RWPE1 (cell line): ENCODE data around the gene RBM20.
"Not testable (repeated sequence)": the region's sequence is repeated elsewhere in the genome, so short reads cannot be mapped to it uniquely, and the experiment has no call there.

Experiments
- CTCF ChIA-PET: fragments of 350-600 bp; sonication (Branson Sonifier 250); formaldehyde crosslinking; extraction: SDS; loops from one replicate; lab custom pipeline; 2021; lab: Yijun Ruan, JAX
- POLR2A ChIA-PET: fragments of 400-600 bp; formaldehyde crosslinking; extraction: SDS; loops from one replicate; lab custom pipeline; 2020; ENCODE audit warnings: antibody characterized with exemption; ENCODE audit not compliant: low non-redundant PET; lab: Yijun Ruan, JAX
- DNase-seq: peaks from one replicate; pipeline ENCODE4 v3.0.0; 2012; ENCODE audit warnings: low spot score
- H3K27ac ChIP-seq: fragments of 450-650 bp; 2 replicates; pipeline ENCODE4 v1.5.1; 2017
- TF ChIP-seq, protein P1 (sequence below): fragments of 450-650 bp; conservative IDR thresholded peaks from 2 replicates; pipeline ENCODE4 v1.5.1; 2017; ENCODE audit warnings: low read depth, mild to moderate bottlenecking

The RBM20 gene

DNA sequence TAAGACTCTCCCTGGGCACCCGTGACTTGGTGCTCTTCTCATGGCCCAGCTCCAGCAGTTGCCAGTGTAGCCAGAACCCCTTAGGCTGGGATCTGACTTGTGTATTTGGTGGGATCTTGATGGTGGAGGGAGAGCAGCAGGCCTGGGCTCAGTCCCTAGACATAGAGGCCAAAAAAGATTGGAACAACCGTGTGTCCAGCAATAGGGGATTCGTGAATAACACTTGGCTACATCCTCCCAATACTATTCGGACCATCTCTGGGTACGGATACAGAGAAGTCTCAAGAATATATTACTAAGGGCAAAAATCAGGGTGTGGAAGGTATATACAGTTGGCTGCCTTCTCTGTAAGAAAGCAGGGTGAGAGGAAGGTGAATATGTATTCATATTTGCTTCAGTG, 17.2 kb downstream of the RBM20 start:
- TF ChIP-seq, protein P1, sequence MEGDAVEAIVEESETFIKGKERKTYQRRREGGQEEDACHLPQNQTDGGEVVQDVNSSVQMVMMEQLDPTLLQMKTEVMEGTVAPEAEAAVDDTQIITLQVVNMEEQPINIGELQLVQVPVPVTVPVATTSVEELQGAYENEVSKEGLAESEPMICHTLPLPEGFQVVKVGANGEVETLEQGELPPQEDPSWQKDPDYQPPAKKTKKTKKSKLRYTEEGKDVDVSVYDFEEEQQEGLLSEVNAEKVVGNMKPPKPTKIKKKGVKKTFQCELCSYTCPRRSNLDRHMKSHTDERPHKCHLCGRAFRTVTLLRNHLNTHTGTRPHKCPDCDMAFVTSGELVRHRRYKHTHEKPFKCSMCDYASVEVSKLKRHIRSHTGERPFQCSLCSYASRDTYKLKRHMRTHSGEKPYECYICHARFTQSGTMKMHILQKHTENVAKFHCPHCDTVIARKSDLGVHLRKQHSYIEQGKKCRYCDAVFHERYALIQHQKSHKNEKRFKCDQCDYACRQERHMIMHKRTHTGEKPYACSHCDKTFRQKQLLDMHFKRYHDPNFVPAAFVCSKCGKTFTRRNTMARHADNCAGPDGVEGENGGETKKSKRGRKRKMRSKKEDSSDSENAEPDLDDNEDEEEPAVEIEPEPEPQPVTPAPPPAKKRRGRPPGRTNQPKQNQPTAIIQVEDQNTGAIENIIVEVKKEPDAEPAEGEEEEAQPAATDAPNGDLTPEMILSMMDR, result no peak
- CTCF ChIA-PET, result interaction anchor here (1.0 kb wide), 1 partner anchor 11 kb away, joined by 5 read pairs; no protein-coding TSS in a partner anchor
- no peak for DNase-seq
- POLR2A ChIA-PET, result no interaction called here
- no peak overlapping the region for H3K27ac ChIP-seq

- DNase-seq, result peak; percentile 82
- TF ChIP-seq, protein P1, result no peak
- ChIA-PET CTCF (interaction anchor here (0.6 to 0.8 kb wide), 4 partner anchors 9 to 331 kb away, joined by 3 to 4 read pairs (median 3); no protein-coding TSS in a partner anchor), POLR2A (no interaction called here)
- peak overlapping the region; percentile 66 for H3K27ac ChIP-seq
Observed at GRCh38 chr10:110664483-110665420, 20.6 kb downstream of the RBM20 start.

- CTCF ChIA-PET, POLR2A ChIA-PET, DNase-seq, H3K27ac ChIP-seq: not testable (repeated sequence)
Observed at GRCh38 chr10:110666259-110666658, 22.1 kb downstream of the RBM20 start.

GRCh38 chr10:110666673-110667072, 22.5 kb downstream of the RBM20 start:
- no peak for DNase-seq
- H3K27ac ChIP-seq, result no peak overlapping the region
- ChIA-PET POLR2A (no interaction called here), CTCF (no interaction called here)
- TF ChIP-seq, protein P1, result no peak

- ChIA-PET POLR2A (no interaction called here), CTCF (interaction anchor here (0.6 kb wide), 1 partner anchor 18 kb away, joined by 5 read pairs; no protein-coding TSS in a partner anchor)
- no peak overlapping the region for H3K27ac ChIP-seq
- no peak for DNase-seq
- TF ChIP-seq, protein P1, result no peak
Observed at GRCh38 chr10:110667620-110668343, 23.6 kb downstream of the RBM20 start.

GRCh38 chr10:110668443-110668842, 24.3 kb downstream of the RBM20 start:
- CTCF ChIA-PET, result interaction anchor here (0.6 kb wide), 1 partner anchor 78 kb away, joined by 3 read pairs; no protein-coding TSS in a partner anchor
- no peak for DNase-seq
- POLR2A ChIA-PET, result no interaction called here
- H3K27ac ChIP-seq, result no peak overlapping the region
- TF ChIP-seq, protein P1, result no peak
